Fibroblast of skin of right biceps (primary cell): ENCODE results near the gene GPR4.
"Not testable (repeated sequence)": the region's sequence is repeated elsewhere in the genome, so short reads cannot be mapped to it uniquely, and the experiment has no call there.

ENCODE experiments used
- DNase-seq: peaks from one replicate; pipeline ENCODE4 v3.0.0-alpha.2; 2013

Gene GPR4

DNA sequence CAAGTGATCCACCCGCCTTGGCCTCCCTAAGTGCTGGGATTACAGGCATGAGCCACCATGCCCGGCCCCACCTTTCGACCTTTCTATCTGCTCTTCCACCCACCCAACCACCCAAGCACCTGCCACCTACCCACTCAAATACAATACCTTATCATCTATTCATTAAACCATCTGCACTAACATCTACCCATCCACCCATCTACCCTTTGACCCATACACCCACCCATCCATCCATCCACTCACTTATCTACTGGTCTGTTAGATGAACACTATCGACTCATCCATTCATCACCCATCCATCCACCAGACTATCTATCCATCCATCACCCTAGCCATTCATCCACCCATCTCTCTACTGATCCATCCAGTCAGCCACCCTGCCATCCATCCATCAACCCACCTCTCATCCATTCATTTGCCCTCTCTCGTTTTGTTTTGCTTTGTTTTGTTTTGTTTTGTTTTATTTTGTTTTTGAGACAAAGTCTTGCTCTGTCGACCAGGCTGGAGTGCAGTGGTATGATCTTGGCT, 20.0 kb upstream of the GPR4 start:
- DNase-seq: no peak

DNA sequence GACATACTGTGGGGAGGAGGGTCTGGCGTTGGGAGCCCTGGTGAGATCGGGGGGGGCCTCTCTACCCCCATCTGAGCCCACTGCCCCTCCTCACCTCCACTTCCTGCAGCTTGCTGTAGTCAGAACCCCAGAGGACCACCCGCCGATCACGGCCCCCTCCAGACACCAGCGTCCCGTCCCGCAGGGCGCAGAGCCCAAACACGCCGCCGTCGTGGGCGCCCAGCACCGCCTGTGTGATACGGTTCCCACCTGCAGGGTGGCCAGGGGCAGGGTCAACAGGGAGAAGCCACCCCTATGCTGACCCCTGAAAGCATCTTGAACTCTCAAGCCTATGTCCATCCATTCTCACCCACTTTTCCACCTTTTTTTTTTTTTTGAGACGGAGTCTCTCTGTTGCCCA, 19.4 kb upstream of the GPR4 start:
- DNase-seq: no peak

DNA sequence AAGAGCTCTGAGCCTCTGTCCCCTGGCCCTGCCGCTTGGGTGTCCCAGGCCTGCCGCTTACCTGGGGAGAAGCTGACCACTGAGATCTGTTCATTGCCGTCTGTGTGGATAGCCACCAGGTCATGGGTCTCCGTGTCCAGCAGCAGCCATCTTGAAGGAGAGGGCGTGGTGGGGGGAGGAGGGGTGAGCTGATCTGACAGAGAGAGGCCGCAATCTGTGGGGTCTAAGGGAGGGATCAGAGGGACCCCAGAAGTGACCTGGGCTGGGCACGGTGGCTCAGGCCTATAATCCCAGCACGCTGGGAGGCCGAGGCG, 14.6 kb upstream of the GPR4 start:
- no peak for DNase-seq

DNA sequence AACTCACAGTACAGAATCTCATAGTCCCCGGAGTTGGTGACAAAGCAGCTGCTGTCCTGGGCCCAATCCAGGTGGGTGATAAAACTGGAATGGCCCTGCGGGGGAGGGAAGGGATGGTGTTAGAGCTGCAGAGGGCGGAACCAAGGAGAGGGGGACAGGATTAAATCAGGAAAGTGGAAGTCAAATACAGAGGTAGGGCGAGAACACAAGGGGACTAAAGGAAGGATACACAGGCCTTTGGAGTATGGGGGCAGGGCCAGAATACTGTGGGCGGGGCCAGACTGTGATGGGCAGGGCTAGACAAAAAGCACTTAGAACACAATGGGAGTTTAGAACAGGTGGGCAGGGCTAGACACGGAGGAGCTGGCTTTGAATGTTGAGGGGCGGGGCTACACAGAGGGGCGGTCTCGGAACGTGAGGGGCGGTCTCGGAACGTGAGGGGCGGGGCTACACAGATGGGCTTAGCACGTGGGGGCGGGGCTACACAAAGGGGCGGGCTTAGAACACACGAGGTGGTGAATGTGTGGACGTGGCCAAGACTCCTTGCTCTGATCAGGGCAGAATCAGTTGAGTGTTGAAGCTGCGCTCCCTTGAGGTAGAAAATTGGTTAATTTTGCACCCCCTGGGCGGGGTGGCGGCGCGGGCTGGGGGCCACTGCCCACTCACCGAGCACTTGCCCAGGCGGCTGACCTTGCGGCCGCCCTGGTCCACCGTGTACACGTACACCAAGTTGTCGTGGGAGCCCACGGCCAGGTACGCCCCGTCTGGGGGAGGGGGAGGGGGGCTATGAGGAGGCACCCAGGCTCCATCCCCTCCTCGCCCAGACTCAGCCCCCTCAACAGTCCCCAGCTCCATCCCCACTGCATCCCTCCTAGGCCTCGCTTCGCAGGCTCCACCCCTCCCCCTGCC, 14.0 kb upstream of the GPR4 start:
- peak; percentile 92 for DNase-seq

DNA sequence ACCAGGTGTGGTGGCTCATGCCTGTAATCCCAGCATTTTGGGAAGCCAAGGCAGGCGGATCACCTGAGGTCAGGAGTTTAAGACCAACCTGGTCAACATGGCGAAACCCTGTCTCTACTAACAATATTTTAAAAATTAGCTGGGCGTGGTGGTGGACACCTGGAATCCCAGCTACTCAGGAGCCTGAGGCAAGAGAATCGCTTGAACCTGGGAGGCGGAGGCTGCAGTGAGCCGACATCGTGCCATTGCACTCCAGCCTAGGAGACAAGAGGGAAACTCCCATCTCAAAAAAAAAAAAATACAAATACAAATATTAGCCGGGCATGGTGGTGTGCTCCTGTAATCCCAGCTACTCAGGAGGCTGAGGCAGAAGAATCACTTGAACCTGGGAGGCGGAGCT, 13.0 kb upstream of the GPR4 start:
- DNase-seq: not testable (repeated sequence)

DNA sequence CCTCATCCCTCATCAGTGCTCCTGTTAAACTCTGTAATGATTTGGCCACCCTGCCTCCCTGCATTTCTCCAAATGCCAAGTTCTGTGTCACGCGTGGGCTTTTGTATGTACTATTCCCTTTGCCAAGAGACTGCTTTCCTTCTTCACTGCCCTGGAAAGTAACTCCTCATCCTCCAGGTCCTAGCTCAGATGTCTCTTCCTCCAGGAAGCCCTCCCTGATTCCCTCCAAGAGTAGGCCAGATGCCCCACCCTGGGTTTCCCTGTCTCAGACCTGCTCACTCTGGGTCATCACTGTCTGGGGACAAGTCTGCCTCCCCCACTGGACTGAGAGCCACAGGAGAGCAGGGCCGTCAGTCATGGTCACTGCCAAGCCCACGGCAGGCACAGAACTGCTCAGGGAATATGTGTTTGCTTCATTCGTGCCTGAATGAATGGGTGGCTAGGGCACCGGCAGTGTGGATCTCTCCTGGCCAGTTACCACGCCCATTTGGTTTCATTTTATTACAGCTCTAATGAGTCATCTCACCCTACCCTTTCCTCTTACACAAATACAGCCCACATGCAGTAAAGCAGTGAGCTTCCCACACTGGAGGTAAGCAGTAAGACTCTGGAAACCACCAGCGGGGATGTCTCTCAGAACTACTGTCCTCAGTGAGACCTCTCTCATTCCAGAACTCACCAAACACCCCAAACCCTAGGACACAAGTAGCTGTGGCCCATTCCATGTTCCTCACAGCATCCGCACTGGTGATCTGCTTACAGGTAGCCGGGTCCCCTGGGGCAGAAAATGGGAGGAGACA, 12.1 kb upstream of the GPR4 start:
- peak; percentile 82 for DNase-seq

DNA sequence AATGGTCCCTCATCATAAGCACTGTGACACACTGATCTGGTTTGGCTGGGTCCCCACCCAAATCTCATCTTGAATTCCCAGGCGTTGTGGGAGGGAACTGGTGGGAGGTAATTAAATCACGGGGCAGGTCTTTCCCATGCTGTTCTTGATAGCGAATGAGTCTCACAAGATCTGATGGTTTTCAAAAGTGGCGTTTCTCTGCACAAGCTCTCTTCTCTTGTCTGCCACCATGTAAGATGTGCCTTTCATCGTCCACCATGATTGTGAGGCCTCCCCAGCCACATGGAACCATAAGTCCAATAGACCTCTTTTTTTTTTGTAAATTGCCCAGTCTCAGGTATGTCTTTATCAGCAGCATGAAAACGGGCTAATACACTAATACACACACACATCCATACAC, 6.9 kb upstream of the GPR4 start:
- no peak for DNase-seq

DNA sequence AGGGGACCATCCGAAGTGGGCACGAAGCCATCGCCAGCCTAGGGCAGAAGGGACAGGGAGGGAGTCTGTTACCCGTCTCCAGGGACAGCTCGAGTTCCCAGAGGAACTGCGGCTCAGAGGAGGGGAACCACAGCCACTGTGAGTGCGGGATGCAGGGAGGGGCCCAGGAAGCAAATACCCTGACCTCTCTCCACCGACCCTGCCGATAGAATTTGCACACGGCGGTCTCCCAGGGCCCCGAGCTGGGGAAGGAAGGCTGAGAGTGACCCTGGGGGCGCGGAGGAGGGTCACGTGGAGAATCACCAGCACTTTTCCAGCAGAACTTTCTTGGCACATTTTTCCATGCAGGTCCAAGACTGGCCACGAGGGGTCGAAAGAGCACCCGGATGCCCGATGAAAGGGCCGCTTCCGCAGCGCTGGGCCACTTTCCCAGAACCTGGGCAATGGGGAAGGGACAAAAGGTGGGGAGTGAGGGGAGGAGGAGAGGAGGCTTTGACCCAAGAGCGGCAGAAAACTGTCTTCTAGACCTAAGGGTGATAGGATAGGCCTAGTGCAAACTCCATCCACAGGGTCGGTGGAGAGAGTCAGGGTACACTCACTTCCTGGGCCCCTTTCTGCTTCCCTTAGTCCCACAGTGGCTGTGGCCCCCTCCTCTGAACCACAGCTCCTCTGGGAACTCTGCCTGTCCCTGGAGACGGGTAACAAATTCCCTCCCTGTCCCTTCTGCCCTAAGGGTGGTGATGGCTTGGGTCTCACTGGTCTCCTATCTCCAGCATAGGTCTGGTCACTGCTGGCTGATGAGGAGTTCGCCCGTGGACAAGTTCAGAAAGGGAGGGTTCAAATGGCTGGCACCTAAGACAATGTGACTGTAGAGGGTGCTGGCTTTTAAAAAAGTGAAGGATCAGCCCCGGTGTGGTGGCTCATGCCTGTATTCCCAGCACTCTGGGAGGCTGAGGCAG, 5.3 kb upstream of the GPR4 start:
- peak; percentile 66 for DNase-seq

DNA sequence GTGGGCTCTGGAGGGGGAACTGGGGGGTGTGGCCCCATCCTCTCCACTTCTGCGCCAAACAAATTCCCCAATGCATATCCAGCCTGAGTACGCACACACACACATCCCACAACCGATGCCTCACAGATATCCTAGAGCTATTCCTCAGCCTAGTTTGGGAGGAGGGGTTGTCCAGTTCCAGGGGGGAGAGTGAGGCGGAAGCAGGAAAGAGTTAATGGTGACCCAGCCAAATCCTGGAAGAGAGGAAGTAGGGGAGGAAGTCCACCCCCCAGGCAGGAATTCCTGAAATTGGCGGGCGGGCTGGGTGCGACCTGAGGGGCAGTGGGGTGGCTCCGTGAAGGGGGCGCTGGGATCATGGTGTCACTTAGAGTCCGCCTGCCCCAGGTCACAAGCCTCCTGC, 897 bp downstream of the GPR4 start:
- no peak for DNase-seq

DNA sequence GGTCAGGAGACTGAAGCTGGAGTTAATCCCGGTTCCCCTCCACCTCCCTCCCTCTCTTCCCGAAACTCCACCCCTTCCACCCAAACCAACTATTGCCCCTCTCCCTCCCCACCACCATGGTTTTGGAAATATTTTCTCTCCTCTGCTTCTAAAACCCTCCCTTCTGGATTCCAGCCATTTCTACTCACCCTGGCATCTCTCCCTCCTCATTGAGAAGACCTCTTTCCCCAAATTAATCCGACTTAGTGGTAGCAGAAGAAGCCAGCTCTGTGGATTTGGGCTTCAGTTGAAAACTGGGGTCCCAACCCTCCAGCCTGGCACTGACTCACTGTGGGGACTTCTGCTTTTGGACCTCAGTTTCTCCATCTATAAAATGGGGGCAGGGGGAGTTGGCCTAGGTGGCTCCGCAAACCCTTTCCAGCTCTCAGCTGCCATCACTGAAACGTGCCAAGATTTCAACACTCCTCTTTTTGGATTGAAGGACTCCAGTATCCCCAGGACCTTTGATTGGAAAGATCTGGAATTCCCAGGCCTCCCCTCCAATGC, 1.6 kb downstream of the GPR4 start:
- no peak for DNase-seq

DNA sequence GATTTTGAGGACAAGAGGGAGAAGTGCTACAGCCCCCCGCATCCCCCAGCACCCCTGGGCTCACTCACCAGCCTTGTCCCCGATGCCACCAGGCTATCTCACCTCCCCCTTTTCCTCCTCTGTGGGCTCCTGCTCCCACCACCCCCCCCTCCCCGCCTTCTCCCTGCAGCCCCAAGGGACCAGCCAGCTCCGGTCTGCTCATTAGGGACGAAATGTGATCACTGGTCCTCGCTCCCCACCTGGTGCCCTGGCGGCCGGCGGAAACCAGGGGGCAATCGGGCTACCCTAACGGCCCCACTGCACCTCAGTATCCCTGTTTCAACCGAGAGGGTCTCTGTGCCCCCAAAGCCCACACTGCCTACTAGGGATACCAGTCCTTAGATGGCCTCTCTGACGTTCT, 2.7 kb downstream of the GPR4 start:
- DNase-seq: no peak

DNA sequence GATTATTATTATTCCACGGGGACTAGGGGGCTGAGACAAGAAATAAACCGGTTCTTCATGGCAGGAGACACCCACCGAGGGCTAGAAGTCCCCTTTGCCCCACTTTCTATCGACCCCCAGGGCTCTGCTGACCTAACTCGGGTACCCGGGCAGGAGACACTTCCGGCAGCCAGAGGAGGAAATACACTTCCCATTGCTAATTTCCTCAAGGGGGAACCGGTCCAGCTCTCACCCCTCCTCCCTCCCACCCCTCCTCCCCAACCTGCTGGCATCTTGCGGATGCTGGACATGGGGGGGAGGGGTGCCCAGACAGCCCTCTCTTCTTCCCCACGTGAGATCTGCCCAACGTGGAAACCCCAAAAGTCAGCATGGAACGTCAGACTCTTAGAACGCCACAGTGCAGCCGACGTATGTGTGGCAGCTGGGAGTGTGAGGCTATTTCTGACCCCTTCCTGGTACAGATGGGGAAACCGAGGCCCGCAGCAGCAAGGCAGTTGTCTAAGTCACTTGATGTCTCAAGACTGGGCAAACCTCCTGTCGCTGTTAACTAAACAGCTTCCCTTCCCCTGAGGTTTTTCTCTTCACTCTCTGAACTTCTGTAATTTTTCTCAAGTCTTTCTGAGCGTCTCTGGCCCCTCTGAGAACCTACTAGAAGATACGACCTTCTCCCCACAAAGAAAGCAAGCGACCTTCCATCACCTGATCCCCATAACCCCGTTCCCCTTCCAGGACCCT, 3.6 kb downstream of the GPR4 start:
- DNase-seq: no peak

DNA sequence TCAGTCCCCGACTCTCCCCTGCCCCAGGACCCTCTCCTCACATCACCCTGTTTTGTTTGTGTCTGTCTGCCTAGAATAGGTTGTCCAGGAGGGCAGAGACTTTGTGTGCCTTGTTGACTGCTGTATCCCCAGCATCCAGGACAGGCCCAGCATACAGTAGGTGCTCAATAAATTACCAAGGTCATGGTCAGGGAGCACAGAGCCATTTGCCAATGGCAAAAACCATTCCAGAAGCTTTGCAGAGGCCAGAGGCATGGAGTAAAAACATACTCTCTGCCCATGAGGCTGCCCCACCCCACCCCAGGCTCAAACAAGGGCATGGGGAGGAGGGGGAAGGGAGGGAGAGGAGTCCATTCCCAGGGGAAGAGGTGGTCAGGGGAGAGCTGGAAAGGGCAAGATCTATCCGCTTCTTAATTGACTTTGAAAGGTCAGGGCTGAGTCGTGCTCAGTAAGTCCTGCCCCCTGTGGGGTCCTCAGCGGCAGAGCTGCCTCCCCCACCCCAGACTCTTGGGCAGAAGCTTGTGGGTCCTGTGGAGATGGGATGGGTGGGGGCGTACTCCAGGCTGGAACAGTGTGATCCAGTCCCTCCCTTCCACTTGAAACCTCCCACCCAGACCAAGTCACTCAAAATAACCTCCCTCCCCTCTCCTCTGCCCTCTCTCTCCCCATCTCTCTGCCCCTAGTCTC, 4.4 kb downstream of the GPR4 start:
- no peak for DNase-seq

DNA sequence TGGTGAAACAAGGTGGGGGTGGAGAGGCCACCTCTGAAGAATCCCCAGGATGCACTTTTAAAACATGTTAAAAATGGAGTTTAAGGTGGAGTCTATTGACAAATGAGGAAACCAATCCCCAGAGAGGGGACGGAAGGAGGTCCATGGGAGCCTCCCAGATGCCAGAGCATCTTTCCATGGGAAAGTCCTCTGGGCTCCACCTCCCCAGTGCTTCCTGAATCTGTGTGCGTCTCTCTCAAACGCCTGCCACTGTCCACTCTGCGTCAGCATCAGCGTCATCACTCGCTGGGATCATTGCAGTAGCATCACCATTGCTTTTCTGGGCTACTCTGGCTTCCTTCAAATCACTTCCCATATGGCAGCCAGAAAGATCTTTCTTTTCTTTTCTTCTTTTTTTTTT, 6.2 kb downstream of the GPR4 start:
- DNase-seq: no peak

DNA sequence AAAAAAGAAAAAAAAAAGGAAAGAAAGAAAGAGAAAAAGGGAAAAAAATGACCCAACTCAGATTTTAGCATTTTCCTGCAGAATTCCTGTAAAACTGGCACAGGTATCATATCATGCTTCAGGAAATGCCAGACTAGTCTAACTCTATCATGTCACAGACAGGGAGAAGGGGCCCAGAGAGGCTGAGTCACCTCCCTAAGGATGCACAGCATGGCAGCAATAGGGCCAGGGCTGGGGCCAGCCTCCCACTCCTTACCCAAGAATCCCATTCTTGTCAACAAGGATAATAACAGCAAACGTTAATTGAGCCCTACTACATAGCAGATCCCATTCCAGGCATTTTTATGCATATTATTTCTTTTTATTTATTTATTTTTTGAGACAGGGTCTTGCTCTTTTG, 8.5 kb downstream of the GPR4 start:
- no peak for DNase-seq

DNA sequence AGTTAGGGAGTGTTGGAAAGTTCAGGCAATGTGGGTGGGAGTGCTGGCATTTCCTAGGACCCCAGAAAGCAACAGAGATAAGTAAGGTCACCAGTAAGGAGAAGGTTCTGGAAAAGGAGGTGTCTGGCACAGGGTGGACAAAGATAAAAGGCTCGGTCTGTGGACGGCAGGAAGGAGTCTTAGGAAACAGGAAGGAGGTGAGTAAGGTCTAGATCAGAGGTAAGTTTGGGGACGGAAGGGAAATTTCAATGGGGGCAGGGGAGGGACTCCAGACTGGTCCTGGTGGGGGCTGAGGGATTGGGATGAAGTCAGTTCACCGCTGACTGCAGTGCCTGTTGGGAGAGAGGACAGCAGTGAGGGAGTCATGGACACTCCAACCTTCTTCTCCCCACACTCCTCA, 9.6 kb downstream of the GPR4 start:
- DNase-seq: no peak

DNA sequence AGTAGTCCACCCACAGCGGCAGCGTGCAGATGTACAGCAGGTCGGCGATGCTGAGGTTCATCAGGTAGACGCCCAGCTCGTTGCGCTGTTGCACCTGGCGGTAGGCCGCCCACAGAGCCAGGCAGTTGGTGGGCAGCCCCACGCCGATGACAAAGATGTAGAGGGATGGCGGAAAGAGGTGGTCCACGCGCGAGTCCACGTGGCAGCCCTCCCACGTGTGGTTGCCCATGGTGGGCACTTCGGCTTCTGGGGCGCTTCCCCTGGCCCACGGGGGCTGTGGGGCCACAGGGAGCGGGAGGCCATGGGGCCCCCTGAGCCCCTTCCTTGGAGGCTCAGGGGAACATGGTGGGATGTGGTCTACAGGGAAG, 10.4 kb downstream of the GPR4 start:
- DNase-seq: no peak

DNA sequence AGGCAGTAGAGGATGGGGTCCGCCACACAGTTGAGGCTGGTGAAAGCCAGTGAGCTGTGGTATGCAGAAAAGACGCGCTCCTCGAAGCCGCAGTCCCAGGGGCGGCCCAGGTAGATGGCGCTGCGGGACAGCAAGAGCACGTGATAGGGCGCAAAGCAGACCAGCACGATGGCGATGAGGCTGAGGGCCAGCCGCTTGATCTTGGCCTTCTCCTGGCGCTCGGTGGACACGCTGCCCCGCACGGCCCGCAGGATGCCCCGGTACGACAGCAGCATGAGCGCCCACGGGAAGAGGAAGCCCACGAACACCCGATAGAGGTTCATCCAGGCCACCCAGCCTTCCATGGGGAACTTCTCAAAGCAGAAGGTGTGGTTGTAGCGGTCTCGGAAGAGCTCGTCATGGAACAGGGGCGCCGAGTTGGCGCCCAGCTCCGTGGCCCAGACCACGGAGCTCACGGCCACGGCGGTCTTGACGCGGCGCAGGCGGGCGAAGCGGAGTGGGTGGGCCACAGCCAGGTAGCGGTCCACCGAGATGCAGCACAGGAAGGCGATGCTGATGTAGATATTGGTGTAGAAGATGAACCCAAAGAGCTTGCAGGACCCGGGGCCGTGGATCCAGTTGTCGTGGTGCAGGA, 10.9 kb downstream of the GPR4 start:
- peak; percentile 53 for DNase-seq

DNA sequence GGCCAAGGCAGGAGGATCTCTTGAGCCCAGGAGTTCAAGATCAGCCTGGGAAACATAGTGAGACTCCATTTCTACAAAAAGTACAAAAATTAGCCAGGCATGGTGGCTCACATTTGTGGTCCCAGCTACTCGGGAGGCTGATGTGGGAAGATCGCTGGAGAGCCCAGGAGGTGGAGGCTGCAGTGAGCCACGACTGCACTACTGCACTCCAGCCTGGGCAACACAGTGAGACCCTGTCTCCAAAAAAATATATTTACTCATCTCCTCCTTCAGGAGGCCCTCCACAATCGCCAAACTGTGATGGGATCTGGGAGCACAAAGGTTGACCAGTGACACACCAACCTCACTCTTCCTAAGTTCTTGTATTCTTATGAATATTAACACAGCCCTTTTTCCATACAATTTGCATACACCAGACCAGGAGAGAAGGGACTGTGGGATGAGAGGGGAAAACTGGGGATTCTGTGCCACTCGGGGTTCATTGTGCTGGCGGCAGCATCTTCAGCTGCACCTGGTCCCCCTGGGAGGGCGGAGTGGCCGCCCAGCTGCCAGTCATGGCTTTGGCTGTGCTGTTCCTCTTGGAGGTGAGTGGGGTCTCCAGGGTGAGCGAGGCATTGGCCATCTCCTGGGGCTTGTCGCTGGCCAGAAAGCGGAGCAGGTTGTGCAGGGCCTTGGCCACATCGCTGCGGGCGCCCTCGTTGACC, 11.6 kb downstream of the GPR4 start:
- no peak for DNase-seq

DNA sequence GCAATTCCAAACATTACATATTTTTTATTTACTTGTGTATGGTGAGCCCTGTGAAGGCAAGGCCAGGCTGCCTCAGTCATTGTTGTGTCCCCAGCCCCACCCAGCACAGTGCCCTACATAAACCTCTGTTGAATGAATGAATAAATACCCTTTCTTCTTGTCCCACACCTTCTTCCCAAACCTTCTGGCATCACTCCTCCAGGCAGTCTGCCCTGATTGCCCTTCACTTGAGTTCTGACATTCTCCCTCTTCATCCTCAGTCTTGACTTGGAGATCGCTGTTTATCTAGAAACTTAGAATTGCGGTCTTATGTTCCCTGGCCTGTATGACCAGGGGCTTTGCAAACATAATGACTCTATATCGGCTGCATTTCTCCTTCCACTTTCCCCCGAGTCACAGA, 12.2 kb downstream of the GPR4 start:
- DNase-seq: no peak
